Lung (tissue), 12 donors: Measurements from ENCODE around the gene DOK7. TPM values are rescaled to one million over a fixed set of nuclear protein-coding genes. Genes with fewer than 3 reads are reported as not detected.

Source experiments
- ATAC-seq: fragments of 200-7000 bp; cut with Tn5 transposase; one replicate; pipeline ENCODE4 v1.9.1; 2020; ENCODE audit warnings: moderate number of reproducible peaks; ENCODE audit not compliant: insufficient read depth, low FRiP score
- DNase-seq, 3 donors: peaks; one replicate each; pipeline ENCODE4 v3.0.0-alpha.2; 2013 to 2017
- H3K27ac ChIP-seq, 2 donors: one replicate each; pipeline ENCODE4 v1.5.1; 2013; ENCODE audit warnings: mild to moderate bottlenecking in 2 of 2, moderate library complexity in 2 of 2, control low read depth in 1 of 2, inconsistent platforms in 1 of 2, low read depth in 1 of 2, low read length in 1 of 2
- H3K27me3 ChIP-seq, 3 donors: one replicate each; pipeline ENCODE4 v1.5.1; 2013; ENCODE audit warnings: low read length in 2 of 3; ENCODE audit not compliant: control insufficient read depth in 3 of 3, insufficient read depth in 3 of 3
- H3K36me3 ChIP-seq, 4 donors: one replicate each; pipeline ENCODE4 v1.5.1; 2013; ENCODE audit warnings: low read length in 4 of 4, mild to moderate bottlenecking in 1 of 4, moderate library complexity in 1 of 4; ENCODE audit not compliant: control insufficient read depth in 4 of 4, insufficient read depth in 4 of 4
- H3K4me1 ChIP-seq, 5 donors: one replicate each; pipeline ENCODE4 v1.5.1; 2013; ENCODE audit warnings: low read length in 5 of 5, mild to moderate bottlenecking in 2 of 5, moderate library complexity in 1 of 5; ENCODE audit not compliant: control insufficient read depth in 5 of 5, insufficient read depth in 5 of 5
- H3K4me3 ChIP-seq: one replicate; pipeline ENCODE4 v1.5.1; 2013; ENCODE audit warnings: mild to moderate bottlenecking, control low read depth, moderate library complexity
- H3K9ac ChIP-seq, 2 donors: one replicate each; pipeline ENCODE4 v1.5.1; 2013; ENCODE audit warnings: low read length in 2 of 2, control low read depth in 1 of 2; ENCODE audit not compliant: insufficient read depth in 1 of 2
- H3K9me3 ChIP-seq, 4 donors: one replicate each; pipeline ENCODE4 v1.5.1; 2013; ENCODE audit warnings: low read length in 3 of 4, mild to moderate bottlenecking in 1 of 4, moderate library complexity in 1 of 4; ENCODE audit not compliant: control insufficient read depth in 4 of 4, insufficient read depth in 3 of 4
- CTCF ChIP-seq: IDR thresholded peaks from 2 replicates; pipeline ENCODE4 v1.5.1; 2012; ENCODE audit warnings: mild to moderate bottlenecking; ENCODE audit errors: control extremely low read depth, extremely low read depth
- WGBS, 2 donors: extraction: QIAGEN DNeasy Blood & Tissue Kit; methylation state at CpG; one replicate each; pipeline ENCODE4 v1.1.7; 2013; 5-methylcytosine and 5-hydroxymethylcytosine counted together
- polyA plus RNA-seq, 2 donors: library from polyadenylated mRNA; stranded (reverse); fragments of 200-250 nt; gene quantifications; one replicate each; pipeline ENCODE4 v1.2.1, GENCODE V29; 2013
- total RNA-seq, 2 donors: library from RNA; depleted of rRNA in 1 of 2; stranded (reverse); fragments of >200 nt in 1 of 2; gene quantifications; one replicate each; pipeline ENCODE4 v1.2.1, GENCODE V29; 2014 to 2021
- donor health status: control.
- donor health status: control.
- donor health status: Bipolar disorder and iron deficiency.
- donor health status: healthy.
- donor health status: DM: yes; HTN: yes; CAD: no.

The DOK7 gene
- total and polyA plus RNA-seq, 4 donors, result 0.53 to 2.7 (median 1.4) TPM

GRCh38 chr4:3422808-3423297, 40.3 kb upstream of the DOK7 start:
- TF ChIP-seq CTCF, result no peak
- H3K27me3 ChIP-seq, result no peaks in the 10 kb centered on the region
- H3K4me1 ChIP-seq, result no peaks in the 10 kb centered on the region
- H3K9me3 ChIP-seq, result peaks cover 0 to 2% (median 0%) of the 10 kb centered on the region in 4 donors
- peaks cover 0 to 53% (median 24%) of the 10 kb centered on the region in 4 donors for H3K36me3 ChIP-seq
- H3K27ac ChIP-seq, result no peak overlapping the region
- ATAC-seq (no peak), DNase-seq (no peak)
- no peak overlapping the region for H3K9ac ChIP-seq
- no peak overlapping the region for H3K4me3 ChIP-seq
- 92 to 94% methylated on average over 19 of the region's 19 CpGs for WGBS, 2 donors

DNA sequence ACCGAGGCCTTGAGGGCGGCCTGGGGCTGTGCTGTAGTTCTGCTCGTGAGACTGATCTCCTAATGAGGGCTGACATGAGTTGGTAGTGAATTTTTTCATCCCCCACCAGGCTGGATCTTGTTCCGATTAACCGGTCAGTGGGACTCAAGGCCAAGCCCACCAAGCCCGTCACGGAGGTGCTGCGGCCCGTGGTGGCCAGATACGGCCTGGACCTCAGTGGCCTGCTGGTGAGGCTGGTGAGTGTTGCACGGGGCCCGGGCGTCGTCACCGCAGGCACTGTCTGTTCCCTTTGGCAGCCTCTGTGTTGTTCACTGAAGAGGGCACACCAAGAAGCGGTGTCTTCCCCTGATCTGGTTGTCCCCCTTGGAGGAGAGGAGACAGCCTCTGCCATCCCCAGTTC, 39.7 kb upstream of the DOK7 start:
- Histone ChIP-seq H3K27ac (no peak overlapping the region), H3K4me1 (no peaks in the 10 kb centered on the region), H3K4me3 (no peak overlapping the region), H3K9ac (no peak overlapping the region), H3K27me3 (no peaks in the 10 kb centered on the region), H3K9me3 (peaks cover 0 to 2% (median 0%) of the 10 kb centered on the region in 4 donors), H3K36me3 (peaks cover 0 to 51% (median 21%) of the 10 kb centered on the region in 4 donors)
- WGBS, 2 donors, result 96 to 97% methylated on average over 16 of the region's 16 CpGs
- DNase-seq, result no peak
- no peak for ATAC-seq
- no peak for TF ChIP-seq CTCF

GRCh38 chr4:3423952-3424351, 39.2 kb upstream of the DOK7 start:
- Histone ChIP-seq H3K9ac (no peak overlapping the region), H3K9me3 (peaks cover 0 to 2% (median 0%) of the 10 kb centered on the region in 4 donors), H3K27ac (no peak overlapping the region), H3K4me3 (no peak overlapping the region), H3K4me1 (no peaks in the 10 kb centered on the region), H3K36me3 (peaks cover 0 to 54% (median 19%) of the 10 kb centered on the region in 4 donors), H3K27me3 (no peaks in the 10 kb centered on the region)
- TF ChIP-seq CTCF, result no peak
- ATAC-seq (no peak), DNase-seq (no peak)
- WGBS, 2 donors, result 92 to 94% methylated on average over 13 of the region's 13 CpGs
